ENCODE results near the gene ADCY3.

ADCY3 gene

DNA sequence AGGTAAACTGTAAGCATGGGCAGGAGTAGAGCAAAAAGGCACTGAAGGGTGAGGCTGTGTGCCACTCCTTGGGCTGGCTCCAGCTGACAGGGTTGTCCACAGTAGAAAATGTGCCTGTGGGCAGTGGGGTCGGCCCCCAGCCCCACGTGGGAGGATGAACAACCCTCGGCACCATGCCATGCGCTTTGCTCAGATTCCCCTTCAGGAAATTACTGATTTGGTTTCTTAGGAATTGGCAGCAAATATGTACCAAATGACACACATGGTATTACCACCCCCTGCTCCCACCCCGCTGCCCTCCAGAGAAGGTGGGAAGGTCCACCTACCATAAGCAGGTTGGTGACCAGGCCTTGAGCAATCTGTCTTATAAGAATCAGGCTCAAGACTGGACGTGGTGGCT is 13.6 kb downstream of the ADCY3 start:
- no peak for DNase-seq (ENCODE audit: low spot score)
- FAIRE-seq: no peak

DNA sequence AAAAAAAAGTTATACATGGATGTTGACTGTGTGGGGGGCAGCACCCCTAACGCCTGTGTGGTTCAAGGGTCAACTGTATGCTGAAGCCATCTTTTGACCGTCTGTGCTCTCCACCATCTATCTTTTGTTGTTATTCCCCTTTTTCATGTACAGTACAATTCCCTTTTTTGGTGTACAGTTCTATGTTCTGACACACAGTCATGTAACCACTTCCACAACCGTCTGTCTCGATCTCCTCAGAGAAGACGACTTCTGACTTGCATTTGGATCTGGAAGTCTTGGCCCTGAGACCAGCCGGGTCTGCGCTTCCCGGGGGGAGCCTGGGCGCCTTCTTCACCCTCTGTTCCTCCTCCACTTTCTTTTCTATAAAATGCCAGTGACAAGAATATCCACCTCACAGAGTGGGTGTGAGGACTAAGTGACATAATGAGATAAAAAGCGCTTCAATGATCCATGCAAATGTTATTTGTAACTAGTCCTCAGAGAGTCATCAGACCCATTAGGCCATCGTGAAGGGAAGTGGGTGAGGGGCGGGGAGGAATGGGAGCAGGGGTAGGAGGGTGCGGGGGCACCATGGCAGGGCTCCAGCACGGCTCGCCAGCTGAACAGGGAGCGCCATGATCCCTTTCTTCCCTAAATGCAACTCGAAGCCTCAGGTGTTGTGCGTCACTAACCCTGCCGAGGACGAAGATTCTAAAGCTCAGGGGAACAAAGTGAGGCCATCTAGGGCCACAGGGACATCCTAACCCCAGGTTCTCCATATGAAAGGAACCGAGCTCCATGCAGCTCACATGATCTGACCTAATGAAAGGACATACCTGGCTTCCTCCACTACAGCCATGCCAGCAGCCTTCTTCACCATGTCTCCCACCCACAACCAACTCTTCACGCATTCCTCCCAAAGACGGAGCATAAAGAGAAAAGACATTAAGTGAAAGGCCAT is 16.6 kb downstream of the ADCY3 start:
- FAIRE-seq (no peak), DNase-seq (ENCODE audit: low spot score) (no peak)

DNA sequence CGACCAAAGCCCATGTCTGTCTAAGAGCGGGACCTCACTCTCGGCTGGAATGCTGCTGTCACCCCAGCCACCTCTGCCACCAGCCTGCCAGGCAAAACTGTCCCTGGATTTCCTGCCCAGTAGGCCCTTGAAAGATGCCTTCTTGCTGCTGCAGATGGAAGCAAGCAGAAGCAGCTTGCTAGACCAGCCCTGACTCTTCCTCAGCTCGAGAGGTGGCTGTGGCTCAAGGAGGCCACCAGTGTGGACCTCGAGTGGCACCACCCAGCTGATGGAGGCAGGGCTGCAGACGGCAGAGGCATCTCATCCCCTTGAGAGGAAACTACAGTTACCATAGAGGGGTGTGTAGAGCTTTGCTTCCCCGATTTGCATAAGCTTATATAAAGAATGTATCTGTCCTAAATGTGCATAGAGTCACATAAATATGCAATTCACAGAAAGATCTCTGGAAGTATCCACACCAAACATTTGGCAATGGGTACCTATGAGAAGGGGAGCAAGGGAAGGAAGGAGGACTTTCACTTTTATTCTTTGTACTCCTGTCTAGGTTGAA is 20.6 kb downstream of the ADCY3 start:
- DNase-seq (ENCODE audit: low spot score) (no peak), FAIRE-seq (no peak)

DNA sequence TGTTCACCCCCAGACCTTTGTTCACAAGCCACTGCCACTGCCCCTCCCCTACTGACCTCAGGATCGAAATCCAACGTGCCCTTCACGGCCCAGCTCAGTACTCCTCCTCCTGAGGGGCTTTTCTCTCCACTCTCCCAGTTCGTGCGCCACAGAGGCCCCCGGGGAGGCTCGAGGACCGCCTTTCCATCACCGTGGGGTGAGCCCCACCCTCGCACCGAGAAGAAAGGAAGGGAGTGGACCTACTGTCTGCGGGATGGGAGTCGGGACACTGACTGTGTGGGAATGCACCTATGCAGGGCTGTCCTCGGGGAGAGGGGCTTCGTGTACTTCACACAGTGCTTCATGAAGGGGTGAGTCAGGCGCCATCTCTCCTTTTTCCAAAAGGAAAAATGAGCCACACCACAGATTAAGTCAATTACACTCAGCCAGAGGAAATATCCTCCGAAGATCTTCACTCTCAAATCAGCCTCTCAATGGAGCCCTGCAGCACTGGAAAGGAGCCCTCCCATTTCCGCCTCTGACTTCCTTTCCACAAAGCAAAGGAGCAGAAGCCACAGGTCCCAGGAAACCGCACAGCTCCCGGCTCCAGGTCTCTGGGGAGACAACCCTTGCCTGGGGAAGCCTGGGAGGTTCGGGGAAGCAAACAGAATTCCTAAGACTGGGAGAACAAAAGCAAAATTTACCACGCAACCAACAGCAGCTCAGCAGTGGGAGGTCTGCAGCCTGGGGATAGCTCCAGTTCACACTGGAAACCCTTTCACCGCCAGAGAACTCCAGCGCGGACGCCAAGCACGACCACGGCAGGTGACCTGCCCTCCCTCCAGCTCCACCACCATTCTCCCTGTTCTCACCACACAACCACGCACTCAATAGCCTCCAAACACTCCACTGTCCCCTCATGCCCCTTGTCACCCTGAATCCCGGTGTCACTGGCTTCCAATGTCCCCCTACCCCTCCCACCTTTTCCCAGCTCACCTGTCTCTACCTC is 21.6 kb downstream of the ADCY3 start:
- DNase-seq (ENCODE audit: low spot score) (no peak), FAIRE-seq (no peak)

DNA sequence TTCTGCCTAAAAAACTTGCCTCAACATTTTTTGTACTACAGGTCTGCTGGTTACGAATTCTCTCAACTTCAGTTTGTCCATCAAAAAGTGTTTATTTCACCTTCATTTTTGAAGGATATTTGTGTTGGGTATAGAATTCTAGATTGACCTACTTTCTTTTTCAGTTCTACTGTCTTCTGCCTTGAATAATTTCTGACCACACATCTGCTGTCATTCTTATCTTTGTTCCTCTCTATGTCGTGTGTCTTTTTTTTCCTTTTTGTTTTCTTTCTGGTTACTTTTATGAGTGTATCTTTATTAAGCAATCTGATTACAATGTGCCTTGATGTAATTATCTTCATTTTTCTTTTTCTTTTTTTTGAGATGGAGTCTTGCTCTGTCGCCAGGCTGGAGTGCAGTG is 25.3 kb downstream of the ADCY3 start:
- DNase-seq (ENCODE audit: low spot score) (no peak), FAIRE-seq (no peak)

DNA sequence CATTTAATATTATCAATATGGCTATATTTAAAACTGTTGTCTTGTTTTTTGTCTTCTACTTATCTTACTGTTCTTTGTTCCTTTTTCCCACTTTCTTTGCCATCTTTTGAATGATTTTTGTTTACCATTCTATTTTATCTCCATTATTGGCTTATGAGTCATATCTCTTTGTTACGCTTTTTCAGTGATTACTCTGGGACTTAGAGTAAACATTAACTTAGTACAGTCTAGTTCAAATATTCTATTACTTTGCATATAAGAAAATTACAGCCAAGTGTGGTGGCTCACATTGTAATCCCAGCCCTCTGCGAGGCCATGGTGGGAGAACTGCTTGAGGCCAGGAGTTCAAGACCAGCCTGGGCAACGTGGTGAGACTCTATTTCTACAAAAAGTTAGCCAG is 26.1 kb downstream of the ADCY3 start:
- DNase-seq (ENCODE audit: low spot score) (no peak), FAIRE-seq (no peak)

DNA sequence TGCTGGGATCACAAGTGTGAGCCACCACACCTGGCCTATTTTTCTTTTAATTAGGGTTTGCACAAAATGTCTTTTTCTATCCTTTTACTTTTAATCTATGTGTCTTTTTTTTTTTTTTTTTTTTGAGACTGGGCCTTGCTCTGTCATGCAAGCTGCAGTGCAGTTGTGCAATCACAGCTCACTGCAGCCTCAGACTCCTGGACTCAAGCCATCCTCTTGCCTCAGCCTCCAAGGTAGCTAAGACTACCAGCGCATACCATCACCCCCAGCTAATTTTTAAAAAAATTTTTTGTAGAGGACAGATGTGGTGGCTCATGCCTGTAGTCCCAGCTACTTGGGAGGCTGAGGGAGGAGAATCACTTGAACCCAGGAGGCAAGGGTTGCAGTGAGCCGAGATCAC is 27.1 kb downstream of the ADCY3 start:
- DNase-seq (ENCODE audit: low spot score) (no peak), FAIRE-seq (no peak)

DNA sequence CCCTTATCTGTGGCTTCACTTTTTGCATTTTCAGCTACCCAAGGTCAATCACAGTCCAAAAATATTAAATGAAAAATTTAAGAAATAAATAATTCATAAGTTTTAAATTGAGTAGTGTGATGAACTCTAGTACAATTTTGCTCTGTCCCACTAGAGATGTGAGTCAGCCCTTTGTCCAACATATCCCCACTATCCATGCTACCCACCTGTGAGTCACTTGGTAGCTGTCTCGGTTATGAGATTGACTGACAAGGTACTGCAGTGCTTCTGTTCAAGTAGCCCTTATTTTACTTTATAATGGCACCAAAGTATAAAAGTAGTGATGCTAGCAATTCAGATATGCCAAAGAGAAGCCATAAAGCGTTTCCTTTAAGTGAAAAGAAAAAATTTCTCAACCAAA is 28.8 kb downstream of the ADCY3 start:
- DNase-seq (ENCODE audit: low spot score) (no peak), FAIRE-seq (no peak)

DNA sequence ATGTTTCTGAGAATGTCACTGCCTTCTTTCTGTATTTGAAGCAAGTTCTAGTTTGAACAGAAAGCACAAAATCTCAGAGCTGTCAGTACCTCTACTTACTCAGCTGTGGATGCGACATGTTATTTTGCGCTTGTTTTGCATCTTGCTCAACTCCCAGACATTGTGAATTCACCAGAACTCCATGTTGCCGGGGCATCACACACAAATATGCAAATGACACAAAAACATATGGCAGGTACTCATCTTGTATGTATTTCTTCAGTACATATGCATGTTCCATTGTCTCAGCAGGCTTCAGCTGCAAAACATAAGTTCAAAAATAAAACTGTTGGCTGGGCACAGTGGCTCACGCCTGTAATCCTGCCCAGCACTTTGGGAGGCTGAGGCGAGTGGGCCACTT is 30.8 kb downstream of the ADCY3 start:
- FAIRE-seq (no peak), DNase-seq (ENCODE audit: low spot score) (no peak)

DNA sequence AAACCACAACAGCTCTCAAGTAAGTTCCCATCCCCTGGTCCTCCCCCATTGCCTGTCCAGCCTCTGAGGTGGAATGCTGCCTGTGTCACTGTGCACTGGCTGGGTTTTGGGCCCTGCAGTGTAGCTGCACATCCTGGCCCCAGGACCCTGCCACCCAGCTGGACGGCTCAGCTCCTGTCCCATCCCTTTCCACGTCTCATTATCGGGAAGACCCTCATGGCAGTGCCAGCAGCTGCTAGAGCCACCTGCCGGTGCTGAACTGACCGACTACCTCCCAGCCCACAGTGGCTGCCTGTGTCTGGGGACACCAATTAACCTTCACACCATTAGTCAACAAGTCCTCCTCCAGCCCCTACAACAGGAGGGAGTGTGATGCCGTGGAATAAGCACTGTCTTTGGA is 31.9 kb downstream of the ADCY3 start:
- FAIRE-seq: no peak
- DNase-seq (ENCODE audit: low spot score): no peak

DNA sequence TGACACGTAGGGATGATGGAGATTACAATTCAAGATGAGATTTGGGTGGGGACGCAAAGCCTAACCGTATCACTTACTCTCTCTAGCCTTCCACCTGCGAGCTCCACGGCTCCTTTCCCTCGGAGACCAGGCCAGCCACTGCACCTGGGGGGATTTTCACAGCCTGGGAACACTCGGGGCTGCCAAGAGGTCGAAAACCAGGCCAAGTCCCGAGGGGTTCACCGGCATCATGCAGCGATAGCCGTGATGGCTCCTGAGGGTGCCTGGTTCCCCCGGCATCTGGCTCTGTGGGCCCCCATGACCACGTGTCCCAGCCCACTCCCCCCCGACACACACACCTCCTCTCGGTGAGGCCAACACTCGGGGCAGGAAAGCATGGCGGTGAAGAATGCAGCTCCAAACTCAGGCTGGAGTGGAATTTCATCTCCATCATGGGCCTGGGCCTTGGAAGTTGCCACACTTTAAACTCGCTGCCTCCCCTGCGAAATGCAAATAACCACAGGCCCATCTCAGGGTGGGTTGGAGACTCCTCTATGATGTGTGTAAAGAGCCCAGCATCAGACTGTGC is 32.6 kb downstream of the ADCY3 start:
- DNase-seq (ENCODE audit: low spot score) (no peak), FAIRE-seq (no peak)

DNA sequence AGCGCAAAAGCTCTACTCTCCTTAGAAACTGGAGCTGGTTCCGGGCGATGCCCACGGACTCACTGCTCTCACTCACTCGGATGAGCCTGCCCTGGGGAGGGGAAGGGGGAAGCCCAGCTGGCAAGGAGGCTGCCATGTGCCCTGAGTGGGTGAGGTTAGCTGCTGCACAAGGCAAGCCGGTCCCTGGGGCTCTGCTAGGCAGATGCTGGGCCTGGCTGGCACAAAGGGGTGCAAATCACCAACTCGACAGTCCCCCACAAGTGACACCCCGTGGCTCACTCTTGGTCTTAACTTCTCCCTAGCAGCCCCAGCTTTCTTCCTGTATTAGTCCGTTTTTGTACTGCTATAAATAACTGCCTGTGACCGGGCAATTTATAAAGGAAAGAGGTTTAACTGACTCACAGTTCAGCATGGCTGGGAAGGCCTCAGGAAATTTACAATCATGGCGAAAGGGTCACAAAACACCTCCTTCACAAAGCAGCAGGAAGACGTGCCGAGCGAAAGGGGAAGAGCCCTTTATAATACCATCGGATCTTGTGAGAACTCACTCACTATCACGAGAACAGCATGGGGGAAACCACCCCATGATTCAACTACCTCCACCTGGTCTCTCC is 33.2 kb downstream of the ADCY3 start:
- DNase-seq (ENCODE audit: low spot score) (no peak), FAIRE-seq (no peak)

DNA sequence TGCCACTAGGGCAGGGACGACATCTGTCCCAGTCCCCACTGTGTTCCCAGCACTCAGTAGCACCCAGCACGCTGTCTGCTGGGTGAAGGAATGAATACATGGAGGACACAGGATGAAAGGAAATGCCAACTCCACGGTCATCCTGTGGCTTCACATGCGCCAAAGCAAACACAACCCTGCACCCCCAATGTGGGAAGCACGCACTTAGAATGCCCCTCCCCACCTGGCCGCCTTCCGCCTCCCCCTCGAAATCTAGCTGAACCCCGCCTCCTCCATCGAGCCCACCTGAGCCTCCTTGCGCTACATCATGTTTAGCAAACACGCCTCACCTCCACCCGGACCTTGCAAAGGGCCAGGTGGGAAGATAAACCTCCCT is 33.9 kb downstream of the ADCY3 start:
- no peak for DNase-seq (ENCODE audit: low spot score)
- no peak for FAIRE-seq

DNA sequence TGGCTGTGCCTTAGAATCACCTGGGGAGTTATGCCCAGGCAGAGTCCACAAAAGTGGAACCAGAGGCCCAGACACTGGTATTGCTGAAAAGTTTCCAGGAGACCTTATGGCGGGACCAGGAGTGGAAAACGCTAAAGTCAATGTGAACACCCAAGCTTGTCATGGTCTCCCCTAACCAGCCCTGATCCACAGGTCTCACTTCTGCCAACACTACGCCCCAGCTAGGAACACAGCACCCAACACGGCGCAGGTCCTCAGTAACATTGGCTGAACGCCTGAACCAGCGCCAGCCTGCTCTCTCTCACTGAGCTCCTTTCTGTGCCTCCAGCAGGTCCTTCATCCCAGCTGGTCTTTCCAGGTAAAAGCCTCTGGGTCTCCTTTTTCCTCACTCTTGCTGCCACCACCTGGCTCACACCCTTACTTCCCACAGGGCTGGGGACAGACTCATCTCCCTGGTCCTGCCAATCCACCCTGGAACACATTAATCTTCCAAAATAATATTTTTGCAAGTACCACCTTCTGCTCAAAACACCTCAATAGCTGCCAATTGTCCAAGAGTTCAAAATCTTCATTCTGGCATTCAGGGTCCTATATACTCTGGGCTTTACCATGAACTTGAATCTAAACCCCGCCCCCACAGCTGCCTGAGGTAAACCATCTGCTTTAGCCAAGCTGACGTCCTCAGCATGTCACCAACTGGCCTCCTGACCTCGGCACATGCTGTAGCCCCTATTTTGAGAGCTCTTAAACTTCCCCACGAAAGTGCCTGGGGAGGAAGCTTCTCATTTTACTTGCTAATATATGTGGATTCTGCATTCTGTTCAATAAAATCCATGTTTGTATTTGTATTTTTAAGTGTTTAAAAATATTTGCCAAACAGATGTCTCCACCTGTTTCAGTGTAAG is 34.6 kb downstream of the ADCY3 start:
- DNase-seq (ENCODE audit: low spot score) (no peak), FAIRE-seq (no peak)

DNA sequence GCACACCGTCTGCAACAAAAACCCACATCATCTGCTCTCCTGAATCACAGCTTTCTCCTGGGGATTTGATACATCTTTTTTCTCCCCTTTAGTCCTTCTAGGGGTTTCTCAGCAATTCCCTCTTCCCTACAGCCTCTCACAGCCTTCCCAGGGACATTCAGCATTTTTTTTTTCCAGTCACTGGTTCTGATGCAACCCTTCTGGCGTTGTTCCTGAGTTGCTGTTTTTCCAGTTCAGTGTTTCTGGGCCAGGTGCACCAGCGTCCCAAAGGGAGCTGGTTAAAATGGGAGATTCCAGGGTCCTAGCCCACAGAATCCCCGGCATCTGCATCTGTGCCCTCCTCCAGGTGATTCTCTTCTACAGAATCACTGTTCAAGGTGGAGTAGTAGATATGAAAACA is 36.1 kb downstream of the ADCY3 start:
- DNase-seq (ENCODE audit: low spot score) (no peak), FAIRE-seq (no peak)

DNA sequence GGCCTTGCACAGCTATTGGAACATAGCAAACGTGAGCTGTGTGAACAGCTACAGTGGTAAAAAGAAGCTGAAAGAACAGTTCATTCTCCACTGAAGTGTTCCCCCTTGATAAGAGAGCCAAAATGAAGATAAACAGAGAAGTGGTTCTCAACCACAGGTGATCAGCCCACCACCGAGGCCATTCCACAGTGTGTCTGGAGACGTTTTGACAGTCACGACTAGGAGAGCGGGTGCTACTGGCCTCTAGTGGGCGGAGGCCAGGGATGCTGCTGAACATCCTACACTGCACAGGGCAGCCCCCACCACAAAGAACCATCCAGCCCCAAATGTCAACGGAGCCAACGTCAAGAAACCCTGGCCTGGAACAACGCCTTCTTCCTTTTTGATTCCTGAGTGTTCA is 38.4 kb downstream of the ADCY3 start:
- DNase-seq (ENCODE audit: low spot score) (no peak), FAIRE-seq (no peak)

DNA sequence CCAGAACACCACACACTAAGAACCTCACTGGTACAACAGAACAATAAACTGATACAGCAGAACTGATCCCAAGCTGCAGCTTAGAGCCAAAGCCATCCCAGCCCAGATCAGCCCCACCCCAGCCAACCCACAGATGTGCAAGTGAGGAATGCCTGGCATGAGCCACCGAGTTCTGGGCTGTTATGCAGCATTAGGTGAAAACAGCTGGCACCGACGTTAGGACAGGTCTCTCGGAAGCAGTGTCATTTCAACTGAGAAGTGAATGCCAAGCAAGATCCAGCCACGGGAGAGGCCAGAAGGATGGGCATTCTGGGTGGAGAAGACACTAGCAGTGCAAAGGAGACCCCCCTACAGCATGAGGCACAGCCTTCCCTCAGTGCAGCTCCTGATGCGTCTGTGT is 38.9 kb downstream of the ADCY3 start:
- no peak for FAIRE-seq

DNA sequence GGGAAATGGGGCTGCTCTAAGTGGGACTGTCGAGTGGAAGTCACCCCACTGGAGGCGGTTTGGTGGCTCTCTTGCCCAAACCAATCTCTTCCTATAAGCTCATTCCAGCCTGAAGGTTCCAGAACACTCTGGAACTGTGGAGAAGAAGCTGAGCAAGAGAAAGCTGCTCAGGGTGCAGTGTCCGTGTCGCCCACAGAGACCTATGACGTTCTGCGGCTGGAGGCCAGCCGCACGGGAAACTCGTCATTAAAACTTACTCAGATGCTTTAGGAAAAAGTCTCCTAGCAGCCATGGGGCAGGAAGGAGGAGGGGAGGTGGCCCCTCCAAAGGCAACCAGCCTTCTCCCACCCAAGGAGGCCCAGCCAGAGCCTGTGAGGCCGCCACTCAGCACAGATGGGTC is 41.7 kb downstream of the ADCY3 start:
- no peak for DNase-seq (ENCODE audit: low spot score)
- FAIRE-seq: no peak

More for the DNA sequence above, 38.9 kb downstream of the ADCY3 start:
- DNase-seq (ENCODE audit: low spot score): no peak

DNA sequence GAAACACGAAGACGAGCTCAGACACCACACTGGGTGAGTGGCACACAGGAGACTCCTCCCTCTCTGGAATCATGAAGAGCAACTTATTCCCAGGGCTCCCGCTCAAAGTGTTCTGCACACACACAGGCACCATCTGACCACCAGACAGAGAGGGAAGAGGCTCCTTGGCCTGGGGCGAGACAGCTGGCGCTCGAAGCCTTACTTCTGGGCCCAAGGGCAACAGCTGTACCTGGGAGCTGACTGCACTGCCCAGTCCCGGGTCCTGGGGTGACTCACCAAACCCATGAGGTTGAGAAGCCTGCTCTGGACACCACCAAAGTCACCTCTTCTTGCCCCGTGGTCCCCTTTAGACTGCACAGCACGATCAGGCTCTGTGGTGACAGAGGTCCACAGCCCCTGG is 42.4 kb downstream of the ADCY3 start:
- no peak for FAIRE-seq
- no peak for DNase-seq (ENCODE audit: low spot score)

DNA sequence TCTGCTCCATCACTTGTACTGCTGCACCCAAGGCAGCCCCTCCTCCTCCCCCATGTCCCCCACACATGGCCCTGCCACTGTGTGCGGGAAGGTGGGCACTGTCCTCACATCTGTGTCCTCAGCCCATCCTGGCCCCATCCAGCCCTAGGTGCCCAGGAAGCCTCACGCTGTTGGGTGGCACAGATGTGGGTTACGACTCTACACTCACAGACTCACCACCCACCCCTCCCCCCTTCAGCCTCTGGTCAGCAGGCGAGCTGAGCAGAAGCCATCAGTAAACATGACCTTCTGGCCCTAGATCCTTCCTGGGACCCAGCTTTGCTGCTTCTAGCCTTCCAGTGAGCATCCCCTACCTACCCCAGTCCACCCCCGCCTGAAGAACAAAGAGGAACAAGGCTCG is 43.0 kb downstream of the ADCY3 start:
- DNase-seq (ENCODE audit: low spot score): no peak
- no peak for FAIRE-seq
